T-helper 2 cell treated with Interferon-gamma antibody and Interleukin-4, amounts not matched to agents 100 ng/mL and 5 ng/mL, for 36 hours (primary cell): ENCODE measurements around the gene NMS. TPM values are rescaled to one million over a fixed set of nuclear protein-coding genes. Genes with fewer than 3 reads are reported as not detected.

Experiments used
- intact Hi-C: fragments of 100-400 bp; cut with micrococcal nuclease; formaldehyde crosslinking; loops from one replicate; pipeline ENCODE4 v1.15.1; 2023
- total RNA-seq: library from RNA; stranded (reverse); gene quantifications from 2 replicates; pipeline ENCODE4 v1.2.3, GENCODE V29; 2022

The NMS gene
- total RNA-seq, 1 donor from 2014 or later, result not detected

DNA sequence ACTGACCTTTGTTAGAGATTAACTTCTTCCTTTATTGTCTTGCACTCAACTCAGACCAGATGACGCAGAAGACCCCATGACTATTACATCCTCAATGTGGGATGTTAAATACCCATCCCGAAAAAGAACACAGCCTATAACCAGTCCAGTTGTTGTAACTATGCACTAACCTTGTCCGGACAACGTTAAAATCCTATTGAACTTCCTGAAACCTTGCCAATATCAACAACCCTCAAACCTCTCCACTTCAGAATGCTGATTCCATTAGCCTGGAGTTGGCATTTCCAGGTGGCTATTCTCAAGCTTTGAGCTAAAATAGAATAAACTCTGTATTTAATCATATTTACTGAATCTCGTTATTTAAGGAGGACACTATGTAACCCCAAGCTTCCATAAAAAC is 13.6 kb downstream of the NMS start:
- intact Hi-C loops, result no loop called here

DNA sequence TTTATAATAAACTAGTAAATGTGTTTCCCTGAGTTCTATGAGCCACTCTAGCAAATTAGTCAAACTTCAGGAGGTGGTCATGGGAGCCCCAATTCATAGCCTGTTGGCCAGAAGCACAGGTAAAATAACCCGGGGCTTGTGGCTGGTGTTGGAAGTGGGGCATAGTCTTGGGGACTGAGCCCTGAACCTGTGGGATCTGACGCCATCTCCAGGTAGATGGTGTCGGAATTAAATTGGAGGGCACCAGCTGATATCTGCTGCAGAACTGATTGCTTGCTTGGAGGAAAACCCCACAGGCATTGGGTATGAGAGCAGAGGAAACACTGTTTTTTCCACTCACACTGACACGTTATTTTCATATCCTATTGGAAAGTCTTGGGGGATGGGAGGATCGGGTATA is 14.1 kb downstream of the NMS start:
- intact Hi-C loops, result no loop called here

GRCh38 chr2:100485396-100485795 is 15.1 kb downstream of the NMS start:
- intact Hi-C loops, result no loop called here

- intact Hi-C loops, result no loop called here
These were observed 24.4 kb downstream of the NMS start for GRCh38 chr2:100494712-100495111.

GRCh38 chr2:100502782-100503181 is 32.5 kb downstream of the NMS start:
- intact Hi-C loops, result no loop called here

- intact Hi-C loops, result no loop called here
These were observed 34.3 kb downstream of the NMS start for GRCh38 chr2:100504542-100504941.

DNA sequence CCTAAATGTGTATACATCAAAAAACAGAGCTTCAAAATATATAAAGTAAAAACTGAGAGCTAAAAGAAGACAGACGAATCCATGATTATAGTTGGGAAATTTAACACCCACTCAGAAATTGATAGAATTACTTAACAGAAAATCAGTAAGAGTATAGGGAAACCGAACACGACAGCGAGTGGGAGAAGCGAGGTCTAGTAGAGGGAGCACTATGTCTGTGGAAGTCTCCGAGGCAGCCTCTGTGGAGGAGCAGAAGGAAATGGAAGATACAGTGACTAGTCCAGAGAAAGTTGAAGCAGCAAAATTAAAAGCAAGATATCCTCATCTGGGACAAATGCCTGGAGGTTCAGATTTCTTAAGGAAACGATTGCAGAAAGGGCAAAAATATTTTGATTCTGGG is 38.8 kb downstream of the NMS start:
- intact Hi-C loops, result no loop called here

DNA sequence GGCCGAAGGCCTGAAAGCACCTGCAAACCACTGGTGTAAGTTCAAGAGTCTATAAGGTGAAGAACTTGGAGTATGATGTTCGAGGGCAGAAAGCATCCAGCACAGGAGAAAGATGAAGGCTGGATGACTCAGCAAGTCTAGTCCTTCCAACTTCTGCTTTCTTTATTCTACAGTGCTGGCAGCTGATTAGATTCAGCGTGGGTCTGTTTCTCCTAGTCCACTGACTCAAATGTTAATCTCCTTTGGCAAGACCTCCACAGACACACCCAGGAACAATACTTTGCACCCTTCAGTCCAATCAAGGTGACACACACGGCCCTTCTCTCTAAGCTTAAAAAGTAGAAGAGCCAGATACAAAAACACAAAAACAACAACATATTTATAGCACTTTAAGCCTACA is 43.4 kb downstream of the NMS start:
- intact Hi-C loops, result no loop called here

GRCh38 chr2:100517556-100517955 is 47.3 kb downstream of the NMS start:
- intact Hi-C loops, result no loop called here

DNA sequence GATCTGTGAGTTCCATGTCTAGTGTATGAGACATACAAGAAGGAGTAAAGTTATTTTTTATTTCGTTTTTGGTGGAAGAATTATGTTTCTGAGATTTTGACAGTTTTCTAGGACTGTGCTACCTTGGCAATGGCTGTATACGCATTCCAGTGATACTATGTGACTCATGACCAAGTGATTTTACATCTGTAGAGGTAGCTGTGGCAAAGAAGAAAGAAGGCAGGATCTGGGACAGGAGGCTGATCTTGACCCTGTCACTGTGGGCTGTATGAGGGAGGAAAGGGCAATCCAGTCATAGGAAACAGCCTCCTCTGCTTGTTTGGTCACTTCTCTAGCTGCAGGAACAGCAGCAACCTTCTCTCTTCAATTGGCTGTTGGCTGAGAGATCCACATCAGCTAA is 48.5 kb downstream of the NMS start:
- intact Hi-C loops, result no loop called here

- intact Hi-C loops, result no loop called here
These were observed 49.9 kb downstream of the NMS start for GRCh38 chr2:100520224-100520623.

DNA sequence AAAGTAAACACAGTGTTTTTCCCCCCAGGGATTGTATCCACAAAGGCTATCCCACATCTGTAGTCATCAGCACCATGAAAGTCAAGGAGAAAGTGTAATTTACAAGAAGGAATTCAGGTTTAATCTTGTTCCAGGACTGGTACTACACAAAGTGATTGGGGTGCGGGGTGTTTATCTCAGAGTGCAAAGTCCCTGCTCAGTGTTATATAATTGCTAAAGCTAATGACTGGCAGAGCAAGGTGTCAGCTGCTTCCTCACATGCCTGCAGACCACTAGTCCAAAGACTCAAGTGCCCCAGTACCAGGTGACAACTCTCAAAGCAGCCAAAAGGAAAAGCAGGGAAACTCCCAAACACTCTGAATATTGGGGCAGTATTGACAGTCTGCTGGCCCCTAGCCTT is 52.1 kb downstream of the NMS start:
- intact Hi-C loops, result no loop called here

- intact Hi-C loops, result no loop called here
These were observed 54.0 kb downstream of the NMS start for GRCh38 chr2:100524331-100524730.

DNA sequence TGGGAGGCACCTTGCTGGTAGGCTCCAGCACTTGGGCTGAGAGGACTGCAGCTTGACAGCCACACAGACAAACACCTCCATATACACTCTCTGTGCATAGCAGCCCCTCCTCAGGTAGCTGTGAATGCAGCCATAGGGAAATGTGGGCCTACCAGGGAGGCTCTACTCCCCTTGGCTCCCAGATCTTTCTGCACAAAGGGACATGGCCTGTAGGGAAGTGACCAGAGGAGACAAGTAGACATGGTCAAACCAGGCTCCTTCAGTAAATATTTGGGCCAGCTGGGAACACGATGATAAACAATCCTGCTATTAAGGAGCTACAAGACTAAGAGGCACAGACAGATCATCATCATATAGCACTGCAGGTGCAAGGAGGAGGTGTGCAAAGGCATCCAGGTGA is 56.6 kb downstream of the NMS start:
- intact Hi-C loops, result no loop called here

- intact Hi-C loops, result no loop called here
These were observed 57.2 kb downstream of the NMS start for GRCh38 chr2:100527440-100528015.

- intact Hi-C loops, result no loop called here
These were observed 58.9 kb downstream of the NMS start for GRCh38 chr2:100529176-100529575.

- intact Hi-C loops, result no loop called here
These were observed 59.6 kb downstream of the NMS start for GRCh38 chr2:100529900-100530299.

Other genes with a start within 250 kb of the NMS start
- 0.16 and 0.27 TPM in 2 replicates for gene LONRF2, start 148.0 kb upstream of the NMS start, total RNA-seq
- 4.5 and 4.7 TPM in 2 replicates for gene CHST10, start 52.8 kb upstream of the NMS start, total RNA-seq
- gene PDCL3, start 92.5 kb downstream of the NMS start, total RNA-seq, result 32.8 and 36.7 TPM in 2 replicates